Natural killer cell (primary cell): ENCODE measurements around the gene KRT2. TPM values are rescaled to one million over a fixed set of nuclear protein-coding genes. Genes with fewer than 3 reads are reported as not detected.

Source experiments
- ATAC-seq, 3 donors: fragments of 150-1000 bp in 2 of 3; fragments of 200-7000 bp in 1 of 3; cut with Tn5 transposase; 1 replicate in 1 of 3; 2 replicates in 2 of 3; pipeline ENCODE4 v1.10.0; 2021; ENCODE audit warnings: mild to moderate bottlenecking in 2 of 3, moderate library complexity in 2 of 3
- DNase-seq, 2 donors: peaks; one replicate each; pipeline versions ENCODE4 v3.0.0 to v3.0.0-alpha.2; 2013 to 2021; ENCODE audit warnings: mixed read lengths in 1 of 2
- H3K27ac ChIP-seq: one replicate; pipeline ENCODE4 v1.5.1; 2013; ENCODE audit warnings: mild to moderate bottlenecking, low read length
- H3K27me3 ChIP-seq: one replicate; pipeline ENCODE4 v1.6.1; 2013; ENCODE audit warnings: low read length; ENCODE audit not compliant: control insufficient read depth, insufficient read depth
- H3K36me3 ChIP-seq: one replicate; pipeline ENCODE4 v1.6.1; 2013; ENCODE audit warnings: low read length; ENCODE audit not compliant: control insufficient read depth, insufficient read depth
- H3K4me1 ChIP-seq: one replicate; pipeline ENCODE4 v1.6.1; 2013; ENCODE audit warnings: low read length; ENCODE audit not compliant: control insufficient read depth, insufficient read depth
- H3K4me3 ChIP-seq: one replicate; pipeline ENCODE4 v1.5.1; 2013; ENCODE audit warnings: low read length
- H3K9me3 ChIP-seq: one replicate; pipeline ENCODE4 v1.6.1; 2013; ENCODE audit warnings: low read length; ENCODE audit not compliant: control insufficient read depth, insufficient read depth
- H3K27ac Mint-ChIP-seq, 2 donors: one replicate each; pipeline ENCODE4 v1.8.0; 2022; ENCODE audit warnings: mild to moderate bottlenecking in 2 of 2, mixed read lengths in 2 of 2, moderate library complexity in 1 of 2
- H3K27me3 Mint-ChIP-seq, 2 donors: one replicate each; pipeline ENCODE4 v1.8.0; 2022; ENCODE audit warnings: low read depth in 2 of 2, mixed read lengths in 2 of 2
- H3K36me3 Mint-ChIP-seq: one replicate; pipeline ENCODE4 v1.8.0; 2022; ENCODE audit warnings: mixed read lengths
- H3K4me1 Mint-ChIP-seq, 2 donors: one replicate each; pipeline ENCODE4 v1.8.0; 2022; ENCODE audit warnings: mixed read lengths in 2 of 2
- H3K4me3 Mint-ChIP-seq: one replicate; pipeline ENCODE4 v1.8.0; 2022; ENCODE audit warnings: mild to moderate bottlenecking, moderate library complexity, mixed read lengths
- H3K9me3 Mint-ChIP-seq, 2 donors: one replicate each; pipeline ENCODE4 v1.8.0; 2022; ENCODE audit warnings: mixed read lengths in 2 of 2
- WGBS: methylation state at CpG from one replicate; pipeline ENCODE4 v1.1.7; 2013; ENCODE audit warnings: missing lambda C conversion rate; ENCODE audit not compliant: insufficient coverage; 5-methylcytosine and 5-hydroxymethylcytosine counted together
- intact Hi-C: fragments of 100-400 bp; cut with micrococcal nuclease; formaldehyde crosslinking; loops from one replicate; pipeline ENCODE4 v1.14.2; 2022
- total RNA-seq, 4 donors: library from RNA; stranded (reverse); fragments of 120-200 nt in 1 of 4; gene quantifications; one replicate each; pipeline versions ENCODE4 v1.2.3 to v1.2.4, GENCODE V29; 2013 to 2022
- TF ChIP-seq, protein P1 (sequence below): fragments of 200-600 bp; IDR thresholded peaks from one replicate; pipeline ENCODE4 v1.8.0; 2022; ENCODE audit warnings: antibody characterized with exemption

KRT2 gene
- total RNA-seq, 3 donors from 2014 or later (not counting 1 experiment from before 2014, with no cell fraction given): 0.63 to 1.4 (median 0.66) TPM

DNA sequence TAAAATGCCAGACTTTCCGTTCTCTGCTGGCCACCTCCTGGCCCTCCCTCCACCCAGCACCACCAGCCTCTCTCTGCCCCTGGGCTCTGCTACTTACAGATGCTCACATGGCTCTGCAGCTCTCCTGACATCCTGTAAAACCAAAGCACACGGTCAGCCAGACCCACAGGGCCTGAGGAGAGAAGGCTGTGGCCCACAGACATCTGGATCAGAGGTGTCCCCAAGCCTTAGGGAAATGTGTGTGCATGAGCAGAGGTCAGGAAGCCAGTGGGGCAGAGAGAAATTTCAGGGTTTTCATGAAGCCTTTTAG, 39.8 kb upstream of the KRT2 start:
- Histone ChIP-seq H3K4me1 (peaks cover 23% of the 10 kb centered on the region), H3K9me3 (no peaks in the 10 kb centered on the region), H3K36me3 (no peaks in the 10 kb centered on the region), H3K27me3 (peaks cover 7% of the 10 kb centered on the region), H3K4me3 (no peak overlapping the region), H3K27ac (no peak overlapping the region)
- Mint-ChIP-seq H3K4me1 (peaks cover 38 to 53% of the 10 kb centered on the region in 2 donors), H3K9me3 (no peaks in the 10 kb centered on the region), H3K4me3 (peak overlapping the region; percentile 54), H3K36me3 (no peaks in the 10 kb centered on the region), H3K27ac (peak overlapping the region in 1 of 2 donors; percentile 63), H3K27me3 (peaks cover 0 to 22% of the 10 kb centered on the region in 2 donors)
- TF ChIP-seq, protein P1, sequence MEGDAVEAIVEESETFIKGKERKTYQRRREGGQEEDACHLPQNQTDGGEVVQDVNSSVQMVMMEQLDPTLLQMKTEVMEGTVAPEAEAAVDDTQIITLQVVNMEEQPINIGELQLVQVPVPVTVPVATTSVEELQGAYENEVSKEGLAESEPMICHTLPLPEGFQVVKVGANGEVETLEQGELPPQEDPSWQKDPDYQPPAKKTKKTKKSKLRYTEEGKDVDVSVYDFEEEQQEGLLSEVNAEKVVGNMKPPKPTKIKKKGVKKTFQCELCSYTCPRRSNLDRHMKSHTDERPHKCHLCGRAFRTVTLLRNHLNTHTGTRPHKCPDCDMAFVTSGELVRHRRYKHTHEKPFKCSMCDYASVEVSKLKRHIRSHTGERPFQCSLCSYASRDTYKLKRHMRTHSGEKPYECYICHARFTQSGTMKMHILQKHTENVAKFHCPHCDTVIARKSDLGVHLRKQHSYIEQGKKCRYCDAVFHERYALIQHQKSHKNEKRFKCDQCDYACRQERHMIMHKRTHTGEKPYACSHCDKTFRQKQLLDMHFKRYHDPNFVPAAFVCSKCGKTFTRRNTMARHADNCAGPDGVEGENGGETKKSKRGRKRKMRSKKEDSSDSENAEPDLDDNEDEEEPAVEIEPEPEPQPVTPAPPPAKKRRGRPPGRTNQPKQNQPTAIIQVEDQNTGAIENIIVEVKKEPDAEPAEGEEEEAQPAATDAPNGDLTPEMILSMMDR: no peak
- DNase-seq (no peak), ATAC-seq (no peak)
- intact Hi-C loops: no loop called here
- WGBS: 93% methylated on average over 2 of the region's 2 CpGs

DNA sequence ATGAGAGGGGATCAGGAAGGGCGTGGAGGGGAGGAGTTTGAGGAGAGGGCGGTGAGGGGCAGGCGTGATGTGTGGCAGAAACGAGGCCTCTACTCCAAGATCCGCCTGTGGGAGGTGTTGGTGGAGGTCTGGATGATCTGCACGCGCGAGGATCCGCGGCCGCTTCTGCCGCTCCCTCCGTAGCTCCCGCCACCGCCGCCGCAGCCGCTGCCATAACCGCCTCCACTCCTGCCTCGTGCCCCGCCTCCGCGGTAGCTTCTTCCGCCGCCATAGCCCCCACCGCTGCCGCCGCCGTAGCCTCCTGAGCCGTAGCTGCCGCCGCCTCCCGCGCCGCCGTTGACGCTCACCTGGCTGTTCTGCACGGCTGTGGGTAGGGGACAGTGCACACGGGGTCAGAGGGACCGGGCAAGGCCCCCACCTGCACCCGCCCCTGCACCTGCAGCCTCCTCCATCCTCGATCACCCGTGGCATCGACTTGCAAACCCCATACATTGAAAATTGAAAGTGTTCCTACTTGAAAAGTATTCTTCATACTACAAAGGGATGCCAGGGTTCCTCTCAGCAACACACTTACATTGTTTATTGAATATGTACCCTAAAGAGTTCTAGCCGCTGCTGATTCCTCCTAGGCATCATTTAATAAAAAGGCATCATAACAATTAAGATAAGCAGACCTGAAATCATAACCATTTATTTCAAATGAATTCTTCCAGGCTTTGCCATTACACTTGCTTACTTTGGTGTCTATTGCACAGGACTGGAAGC, 39.2 kb upstream of the KRT2 start:
- Mint-ChIP-seq H3K36me3 (no peaks in the 10 kb centered on the region), H3K27me3 (peaks cover 0 to 22% of the 10 kb centered on the region in 2 donors), H3K4me1 (peaks cover 43 to 55% of the 10 kb centered on the region in 2 donors), H3K9me3 (no peaks in the 10 kb centered on the region), H3K27ac (peak overlapping the region in 1 of 2 donors; percentile 63), H3K4me3 (peak overlapping the region; percentile 90)
- WGBS: 3% methylated on average over 45 of the region's 45 CpGs
- DNase-seq (peak; percentile 54 to 72), ATAC-seq (peak; percentile 42 to 83 (median 80))
- H3K27ac ChIP-seq: no peak overlapping the region
- H3K4me3 ChIP-seq: peak overlapping the region; percentile 28
- peaks cover 7% of the 10 kb centered on the region for H3K27me3 ChIP-seq
- peaks cover 23% of the 10 kb centered on the region for H3K4me1 ChIP-seq
- H3K9me3 ChIP-seq: no peaks in the 10 kb centered on the region
- H3K36me3 ChIP-seq: no peaks in the 10 kb centered on the region
- TF ChIP-seq, protein P1: no peak
- intact Hi-C loops: no loop called here

DNA sequence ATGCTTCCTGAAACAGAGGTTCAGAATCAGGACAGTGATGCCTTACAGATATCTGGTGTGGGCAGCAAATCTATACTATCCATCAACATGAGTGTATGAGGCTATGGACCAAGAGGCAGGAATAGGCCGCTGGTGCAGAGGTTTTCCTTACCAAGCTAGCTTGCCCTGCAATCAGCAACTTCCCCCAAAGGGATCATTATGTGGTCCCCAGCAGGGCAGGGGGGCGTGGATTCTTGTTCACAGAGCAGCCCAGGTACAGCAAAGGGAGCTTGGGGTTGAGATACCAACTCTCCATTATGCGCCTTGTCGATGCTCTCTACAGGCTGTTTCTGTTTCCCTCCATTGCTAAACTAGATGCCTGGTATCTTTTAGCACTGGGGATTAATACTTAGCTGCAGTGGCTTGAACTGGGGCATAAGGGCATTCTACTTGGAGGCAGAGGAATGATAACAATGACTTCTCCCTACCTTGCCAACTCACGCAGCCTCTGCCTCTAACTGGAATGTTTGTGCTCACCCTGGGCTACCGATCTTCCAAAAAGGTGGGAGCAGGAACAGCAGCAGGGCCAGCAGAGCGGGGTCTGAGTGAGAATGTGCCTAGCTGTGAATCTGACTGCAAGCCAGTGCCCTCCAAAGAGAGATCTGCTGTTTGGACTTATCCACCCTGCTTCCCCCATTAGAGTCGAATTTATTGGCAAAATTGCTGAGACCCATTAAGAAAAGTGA, 38.5 kb upstream of the KRT2 start:
- intact Hi-C loops: no loop called here
- H3K4me3 ChIP-seq: peak overlapping the region; percentile 28
- Mint-ChIP-seq H3K4me1 (peaks cover 43 to 55% of the 10 kb centered on the region in 2 donors), H3K36me3 (no peaks in the 10 kb centered on the region), H3K27me3 (peaks cover 0 to 22% of the 10 kb centered on the region in 2 donors), H3K9me3 (no peaks in the 10 kb centered on the region), H3K27ac (peak overlapping the region in 1 of 2 donors; percentile 63), H3K4me3 (peak overlapping the region; percentile 90)
- TF ChIP-seq, protein P1: no peak
- DNase-seq (no peak), ATAC-seq (no peak)
- H3K36me3 ChIP-seq: no peaks in the 10 kb centered on the region
- WGBS: 80% methylated on average over 8 of the region's 8 CpGs
- peaks cover 7% of the 10 kb centered on the region for H3K27me3 ChIP-seq
- no peak overlapping the region for H3K27ac ChIP-seq
- H3K9me3 ChIP-seq: no peaks in the 10 kb centered on the region
- H3K4me1 ChIP-seq: peaks cover 23% of the 10 kb centered on the region
